LoVo (cell line): ENCODE data around the gene DPP6.

Experiments
- DNase-seq: peaks from one replicate; pipeline ENCODE4 v3.0.0-alpha.2; 2016; ENCODE audit warnings: low spot score

Gene DPP6

DNA sequence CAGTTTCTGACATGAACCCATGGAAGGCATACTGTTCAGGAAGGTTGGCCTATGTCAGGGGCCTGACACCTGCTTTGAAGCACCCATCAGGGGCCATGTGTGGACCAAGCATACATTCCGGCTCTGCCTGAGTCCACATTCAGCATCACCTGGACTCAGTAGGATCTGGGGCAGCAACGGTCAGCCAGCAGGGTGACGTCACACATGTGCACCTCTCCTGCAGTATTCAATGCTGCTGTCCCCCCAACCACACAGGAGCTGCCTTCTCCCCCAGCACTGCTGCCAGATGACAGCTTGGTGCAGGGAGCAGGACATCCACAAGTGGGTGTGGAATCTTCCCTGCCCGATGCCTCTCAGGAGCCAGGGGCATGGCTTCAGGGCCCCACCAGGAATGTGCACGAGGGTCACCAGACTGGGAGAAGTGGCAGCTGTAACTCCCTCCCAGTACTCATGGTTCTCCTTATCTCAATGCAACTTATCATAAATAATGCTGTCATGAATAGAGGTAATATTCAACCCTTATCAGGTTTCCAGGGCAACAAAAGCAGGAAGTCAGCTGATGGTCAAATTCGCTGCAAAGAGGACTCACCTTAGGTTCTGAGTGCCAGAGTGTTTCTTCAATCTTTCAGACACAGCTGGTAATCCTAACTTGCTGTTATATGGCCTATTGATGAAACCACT, 657.8 kb downstream of the DPP6 start:
- DNase-seq, result no peak

DNA sequence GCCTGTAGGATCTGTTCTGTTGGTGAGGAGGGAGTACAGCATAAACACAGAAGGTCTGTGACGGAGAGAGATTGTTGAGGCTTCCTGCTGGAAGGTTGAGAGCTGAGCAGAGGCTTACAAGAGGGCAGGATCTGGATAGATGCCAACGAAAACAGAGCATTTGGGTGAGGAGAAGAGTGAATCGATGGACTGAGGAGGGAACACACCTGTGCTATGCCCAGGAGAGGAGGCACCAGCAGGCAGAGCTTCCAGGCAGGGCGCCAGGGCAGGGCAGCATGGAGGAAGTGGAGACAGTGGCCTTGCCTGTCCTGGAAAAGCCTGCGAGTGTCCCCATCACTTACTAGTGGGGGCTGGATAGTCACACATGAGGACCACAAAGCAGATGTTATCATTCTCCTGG, 667.8 kb downstream of the DPP6 start:
- no peak for DNase-seq

DNA sequence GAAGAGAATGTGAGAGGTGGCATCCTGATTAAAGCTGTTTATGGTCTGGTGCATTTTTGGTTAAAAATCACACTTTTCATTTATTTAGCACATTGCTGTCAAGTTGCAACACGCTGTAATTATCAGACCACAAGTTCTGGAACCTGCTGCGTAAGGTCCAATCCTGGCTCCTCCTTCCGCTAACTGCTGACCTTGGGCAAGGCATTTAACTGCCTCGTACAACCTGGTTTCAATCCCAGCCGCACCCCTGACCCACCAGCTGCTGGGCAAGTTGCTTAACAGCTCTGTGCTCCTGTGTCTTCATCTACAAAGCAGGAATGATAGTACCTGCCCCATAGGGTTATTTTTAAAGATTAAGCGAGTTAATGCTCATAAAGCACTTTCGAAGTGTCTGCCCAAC, 668.9 kb downstream of the DPP6 start:
- DNase-seq, result no peak

DNA sequence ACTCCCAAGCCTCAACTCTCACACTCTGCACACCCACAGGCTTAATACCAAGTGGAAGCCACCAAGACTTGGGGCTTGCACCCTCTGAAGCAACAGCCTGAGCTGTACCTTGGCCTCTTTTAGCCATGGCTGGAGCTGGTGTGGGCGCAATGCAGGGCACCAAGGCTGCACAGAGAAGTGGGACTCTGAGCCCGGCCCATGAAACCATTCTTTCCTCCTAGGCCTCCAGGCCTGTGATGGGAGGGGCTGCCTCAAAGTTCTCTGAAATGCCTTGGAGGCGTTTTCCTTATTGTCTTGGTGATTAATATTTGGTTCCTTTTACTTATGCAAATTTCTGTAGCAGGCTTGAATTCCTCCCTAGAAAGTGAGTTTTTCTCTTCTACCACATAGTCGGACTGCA, 674.2 kb downstream of the DPP6 start:
- no peak for DNase-seq

DNA sequence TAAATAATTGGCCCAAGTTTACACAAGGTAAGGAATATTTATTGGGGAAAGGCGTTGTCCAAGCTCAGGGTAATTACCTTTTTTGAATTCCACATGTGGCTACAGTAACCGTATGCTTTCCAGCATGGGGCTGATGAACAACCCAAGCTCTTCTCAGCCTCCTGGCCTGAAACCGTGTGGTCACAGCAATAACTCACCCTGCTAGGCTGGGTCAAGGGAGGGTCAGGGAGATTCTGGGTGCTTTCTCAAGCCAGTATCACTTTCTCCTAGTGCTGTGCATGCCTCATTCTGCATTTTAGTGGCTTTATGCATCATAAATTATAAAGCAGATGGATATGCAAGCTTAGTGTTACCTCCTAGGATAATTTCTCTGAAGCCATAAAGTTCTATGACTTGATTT, 676.9 kb downstream of the DPP6 start:
- DNase-seq, result no peak

DNA sequence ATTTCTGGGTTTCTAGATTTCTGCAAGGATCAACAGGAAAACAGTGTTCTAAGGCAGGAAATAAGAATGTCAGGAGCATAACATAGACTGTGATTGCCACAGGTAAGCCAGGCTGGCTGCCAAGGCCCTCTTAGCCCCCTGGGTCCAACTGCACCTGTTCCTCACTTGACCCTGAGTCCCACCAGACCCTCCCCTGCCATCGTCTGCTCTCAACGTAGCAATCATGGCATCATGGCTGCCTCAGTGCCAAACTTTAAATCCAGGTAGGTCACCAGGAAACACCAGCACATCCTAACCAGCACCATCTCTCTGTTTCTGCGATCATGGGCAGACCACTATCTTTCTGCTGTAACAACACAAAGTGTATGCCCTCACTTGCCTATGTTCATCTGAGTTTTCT, 683.6 kb downstream of the DPP6 start:
- DNase-seq, result no peak

DNA sequence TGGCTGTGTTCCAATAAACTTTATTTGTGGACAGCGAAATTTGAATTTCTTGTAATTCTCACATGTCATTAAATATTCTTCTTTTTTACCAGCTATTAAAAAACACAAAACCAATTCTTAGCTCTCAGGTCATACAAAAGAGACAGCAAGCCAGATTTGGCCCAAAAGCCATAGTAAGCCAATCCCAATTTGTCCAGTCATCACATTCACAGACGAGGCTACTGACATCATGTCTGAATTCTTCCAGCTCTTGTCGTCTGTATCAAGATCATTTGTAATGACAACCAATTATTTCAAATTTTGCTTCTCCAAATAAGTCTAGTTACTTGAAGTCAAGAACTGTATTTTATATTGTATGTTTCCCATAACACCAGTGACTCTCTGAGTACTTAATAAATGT, 684.2 kb downstream of the DPP6 start:
- no peak for DNase-seq

DNA sequence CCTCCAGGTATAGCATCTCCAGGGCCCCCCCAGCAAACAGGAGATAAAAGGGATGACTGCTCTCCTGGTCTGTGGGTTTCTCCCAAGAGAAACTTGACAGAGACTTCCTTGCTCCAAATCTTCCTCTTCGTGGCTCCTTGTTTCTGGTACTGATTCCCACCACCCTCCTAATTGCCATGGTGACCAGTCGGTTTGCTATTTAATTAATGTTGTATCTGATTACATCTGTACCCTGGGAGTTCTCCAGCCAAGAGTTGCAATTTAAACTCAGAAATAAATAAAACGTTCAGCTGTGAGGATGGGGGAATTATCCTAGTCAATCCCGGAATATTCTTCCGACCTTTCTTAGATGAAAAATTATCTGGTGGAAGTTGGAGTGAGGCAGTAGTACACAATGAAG, 686.0 kb downstream of the DPP6 start:
- DNase-seq, result no peak

DNA sequence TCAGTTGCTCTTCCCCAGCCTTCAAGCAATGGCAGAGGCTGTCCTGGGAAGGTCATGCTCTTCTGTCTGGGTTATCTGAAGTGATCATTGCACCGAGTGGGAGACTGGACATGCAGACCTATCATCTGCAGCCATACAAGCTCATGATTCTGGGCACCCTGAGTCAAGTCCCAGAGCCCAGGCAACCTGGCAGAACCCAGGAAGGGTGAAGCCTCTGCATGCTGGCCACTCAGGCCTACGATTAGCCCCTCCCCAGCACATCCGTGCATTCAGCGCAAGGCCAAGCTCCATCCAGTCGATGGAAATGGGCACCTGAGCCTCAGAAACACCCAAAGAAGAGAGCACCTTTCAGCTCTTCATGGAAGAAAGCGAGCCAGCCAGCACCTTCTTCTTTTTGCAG, 688.9 kb downstream of the DPP6 start:
- DNase-seq, result no peak

DNA sequence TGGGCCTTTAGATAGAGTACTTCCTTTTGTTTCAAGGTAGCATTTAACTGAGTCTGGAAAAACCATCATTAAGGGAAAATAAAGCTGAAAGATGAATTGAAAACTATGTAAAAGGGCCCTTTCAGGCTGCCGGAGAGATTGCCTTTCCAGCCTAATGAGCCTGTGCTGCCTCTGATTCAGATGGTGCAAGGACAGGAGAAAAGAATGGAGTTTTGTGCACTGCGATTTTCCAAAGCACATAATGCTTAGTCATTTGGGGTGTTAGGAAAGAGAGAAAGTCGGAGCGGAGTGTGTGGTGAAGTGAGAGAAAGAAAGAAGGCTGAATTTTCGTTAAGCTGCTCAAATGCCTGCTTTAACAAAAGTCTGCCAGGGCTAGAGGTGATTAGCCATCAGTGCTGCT, 691.0 kb downstream of the DPP6 start:
- no peak for DNase-seq

DNA sequence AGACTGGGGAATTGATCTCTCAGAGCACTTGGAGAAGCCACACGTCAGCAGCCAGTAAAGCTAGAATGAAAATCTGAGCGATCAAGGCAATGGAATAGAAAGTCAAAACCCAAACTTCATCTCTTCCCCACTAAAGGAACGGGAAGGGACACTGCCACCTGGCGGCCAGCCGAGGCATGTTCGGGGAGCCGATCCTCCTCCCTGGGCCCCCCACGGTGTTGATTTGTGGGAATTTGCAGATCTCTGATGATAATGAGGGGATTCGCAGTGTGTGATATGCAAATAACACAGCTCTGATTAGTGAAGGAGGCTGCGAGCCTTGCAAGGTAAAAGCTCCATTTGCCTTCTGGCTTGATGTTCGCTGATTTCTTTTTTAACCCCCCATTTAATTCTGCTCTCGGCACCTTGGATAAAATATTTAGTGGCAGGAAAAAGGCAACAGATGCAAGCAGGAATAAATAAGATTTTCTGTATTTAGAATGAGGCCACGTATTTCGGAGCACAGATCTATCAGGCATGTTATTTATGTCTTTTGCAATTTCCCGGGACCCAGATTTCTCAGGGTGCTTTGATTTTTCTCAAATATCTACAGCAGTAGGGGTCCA, 692.2 kb downstream of the DPP6 start:
- DNase-seq, result peak; percentile 41

DNA sequence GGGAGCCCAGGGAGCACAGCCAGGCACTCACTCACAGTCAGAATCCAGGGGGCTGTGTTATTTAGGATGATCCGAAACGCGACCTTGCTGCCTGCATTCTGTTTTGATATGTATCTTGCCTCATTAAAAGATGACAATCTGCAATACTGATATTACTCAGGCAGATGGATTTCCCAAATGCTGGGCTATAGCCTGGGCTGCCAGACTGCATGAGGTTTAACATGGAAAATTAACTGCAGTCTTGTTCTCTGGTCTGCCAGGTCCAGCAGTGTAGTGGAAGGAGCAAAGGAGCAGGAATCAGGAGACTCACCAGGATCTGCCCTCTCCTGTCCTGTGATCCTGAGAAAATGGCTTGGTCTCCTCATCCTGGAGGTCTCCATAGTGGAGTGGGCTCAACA, 692.7 kb downstream of the DPP6 start:
- DNase-seq, result no peak

DNA sequence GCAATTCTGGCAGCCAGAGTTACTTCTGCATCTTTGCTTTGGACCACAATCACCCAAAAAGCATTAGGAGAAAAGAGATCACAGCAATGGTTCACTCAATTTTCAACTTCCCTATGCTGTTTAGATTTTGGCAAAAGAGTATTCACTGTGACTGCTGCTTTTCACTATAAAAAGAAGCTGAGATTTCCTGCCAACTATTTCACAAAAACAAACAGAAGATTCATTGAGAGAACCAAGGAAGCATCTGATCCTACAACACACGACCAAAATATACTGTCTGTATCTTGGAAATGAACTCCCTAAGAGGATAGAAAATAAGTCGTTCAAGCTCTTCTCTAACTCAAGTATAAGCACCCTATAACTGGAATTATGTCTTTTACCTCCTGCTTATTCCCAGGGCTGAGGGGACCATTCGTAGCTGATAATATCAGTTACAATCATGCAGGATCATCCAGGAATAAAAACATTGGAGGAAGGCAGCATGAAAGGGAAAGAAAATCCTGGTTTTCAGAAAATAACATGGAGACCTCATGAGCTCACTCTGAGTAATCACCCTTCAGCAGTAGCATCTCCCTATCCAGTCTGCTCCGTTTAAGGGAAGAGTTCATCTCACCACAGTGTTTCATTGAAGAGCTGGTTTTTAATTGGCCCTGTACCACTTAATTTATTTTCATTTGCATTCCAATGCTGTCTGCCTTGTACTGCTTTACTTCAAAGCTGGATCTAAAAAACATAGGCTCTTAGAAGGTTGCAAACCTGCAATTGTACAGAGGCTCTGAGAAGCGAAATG, 694.6 kb downstream of the DPP6 start:
- no peak for DNase-seq

DNA sequence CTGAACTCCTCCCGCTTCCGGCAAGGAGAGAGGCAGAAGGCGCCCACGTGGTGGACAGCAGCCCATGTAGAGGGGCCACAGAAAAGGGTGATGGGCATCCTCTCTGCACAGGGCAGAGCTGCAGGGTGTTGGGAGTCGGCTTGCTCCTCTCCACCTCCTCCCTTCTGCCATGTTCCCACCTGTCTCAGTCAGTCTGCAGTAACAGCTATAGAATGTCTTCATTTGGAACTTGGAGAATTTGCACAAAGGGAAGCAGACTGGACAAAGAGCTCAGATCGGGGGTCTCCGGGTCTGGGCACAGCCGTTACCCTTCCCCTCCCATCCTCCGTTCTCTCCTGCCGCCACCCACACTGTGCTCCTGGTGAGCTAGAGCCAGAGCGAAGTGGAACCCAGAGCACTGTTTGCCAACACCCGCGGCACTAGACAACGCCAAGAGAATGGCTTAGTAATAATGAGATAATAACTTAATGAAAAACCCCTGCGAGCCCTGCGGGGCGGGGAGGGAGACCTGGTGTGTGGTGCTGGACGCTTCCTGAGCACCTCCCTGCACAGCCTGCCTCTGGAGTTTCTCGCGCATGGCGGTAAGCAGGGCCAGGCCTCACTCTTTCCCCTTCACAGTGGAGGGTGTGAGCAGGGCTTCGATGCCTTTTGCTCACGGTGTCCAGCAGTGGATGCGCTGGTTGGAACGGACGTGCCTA, 696.0 kb downstream of the DPP6 start:
- DNase-seq, result no peak

DNA sequence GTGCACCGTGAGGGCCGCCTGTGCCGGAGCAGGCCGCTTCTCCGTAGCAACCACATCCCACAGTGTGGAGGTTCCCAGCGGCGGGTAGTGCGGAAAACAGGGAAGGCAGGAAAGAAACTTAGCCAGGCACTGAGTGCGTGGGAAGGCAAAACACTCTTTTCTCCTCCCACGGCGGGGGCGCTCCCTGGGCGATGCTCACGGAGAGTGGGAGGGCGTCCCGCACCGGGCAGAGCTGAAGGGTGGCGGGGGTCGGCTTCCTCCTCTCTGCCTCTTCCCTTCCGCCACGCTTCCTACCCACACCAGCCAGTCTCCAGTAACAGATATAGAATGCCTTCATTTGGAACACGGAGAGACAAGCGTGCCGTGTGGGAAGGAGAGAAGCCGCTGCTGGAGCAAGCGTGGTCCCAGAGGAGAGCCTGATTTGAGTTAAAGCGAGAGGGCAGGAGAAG, 698.2 kb downstream of the DPP6 start:
- DNase-seq, result no peak

DNA sequence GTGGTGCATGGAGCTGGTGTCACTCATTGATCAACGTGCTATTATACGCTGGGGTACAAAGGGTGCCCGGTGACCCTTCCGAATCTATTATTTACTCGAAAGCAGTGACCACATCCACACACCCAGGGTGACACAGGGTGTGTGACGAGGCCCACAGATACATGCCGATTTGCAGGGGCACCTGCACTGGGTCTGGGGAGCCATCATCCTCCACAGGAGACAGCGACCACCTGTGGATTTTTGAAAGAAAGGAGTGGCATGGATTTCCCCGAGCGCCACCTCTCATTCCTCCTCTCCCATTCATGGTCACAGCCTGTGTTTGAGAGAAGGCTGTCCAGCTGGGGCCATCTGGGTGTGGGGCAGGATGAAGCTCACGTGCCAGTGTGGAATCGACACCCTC, 701.0 kb downstream of the DPP6 start:
- no peak for DNase-seq

DNA sequence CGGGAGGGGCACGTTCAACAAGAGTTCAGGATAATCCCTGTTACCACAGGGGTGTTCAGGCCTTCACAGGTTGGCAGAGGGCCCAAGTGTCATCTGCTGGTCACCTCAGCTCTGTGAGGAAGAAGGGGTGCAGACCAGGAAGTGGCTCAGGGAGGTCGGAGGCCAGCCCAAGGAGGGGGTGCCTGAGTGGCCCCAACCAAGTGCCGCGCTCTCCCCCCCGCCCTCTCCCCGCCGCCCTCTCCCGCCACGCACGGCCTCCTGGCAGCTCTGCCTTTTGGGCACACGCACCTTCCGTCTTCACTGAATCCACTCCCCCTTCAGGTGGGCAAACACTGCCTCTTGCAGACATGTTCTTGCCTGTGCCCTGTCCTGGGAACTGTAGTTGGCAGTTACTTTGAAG, 705.6 kb downstream of the DPP6 start:
- no peak for DNase-seq

DNA sequence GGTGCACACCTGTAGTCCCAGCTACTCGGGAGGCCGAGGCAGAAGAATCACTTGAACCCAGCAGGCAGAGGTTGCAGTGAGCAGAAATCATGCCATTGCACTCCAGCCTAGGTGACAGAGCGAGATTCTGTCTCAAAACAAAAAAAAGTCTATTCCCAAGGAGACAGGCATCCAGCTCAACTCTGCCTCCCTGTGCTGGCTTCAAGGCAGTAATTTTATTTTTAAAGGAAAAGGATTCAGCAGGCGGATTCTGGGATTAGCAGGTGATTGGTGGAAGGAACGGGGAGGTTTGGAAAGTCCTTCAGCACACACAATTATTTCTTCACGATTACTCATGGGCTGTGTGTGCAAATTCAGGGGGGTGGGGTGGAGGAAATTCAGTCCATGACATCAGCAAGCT, 707.8 kb downstream of the DPP6 start:
- no peak for DNase-seq

DNA sequence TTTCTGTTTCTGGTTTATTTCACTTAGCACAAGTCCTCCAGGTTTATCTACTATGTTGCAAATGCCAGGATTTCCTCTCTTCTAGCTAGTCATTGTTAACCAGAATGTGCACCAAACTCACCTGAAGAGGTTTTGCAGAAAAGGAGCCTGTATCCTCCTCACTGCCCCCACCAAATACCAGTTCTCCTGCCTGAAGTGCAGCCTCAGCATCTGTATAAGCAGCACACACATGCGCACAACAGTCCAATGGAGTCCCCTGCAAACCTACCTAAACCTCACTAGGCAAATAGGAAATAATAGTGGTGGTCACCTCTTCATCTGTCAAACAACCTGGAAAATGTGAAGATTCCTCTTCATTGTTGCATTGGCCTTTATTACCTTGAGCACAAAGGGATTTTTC, 712.9 kb downstream of the DPP6 start:
- no peak for DNase-seq

DNA sequence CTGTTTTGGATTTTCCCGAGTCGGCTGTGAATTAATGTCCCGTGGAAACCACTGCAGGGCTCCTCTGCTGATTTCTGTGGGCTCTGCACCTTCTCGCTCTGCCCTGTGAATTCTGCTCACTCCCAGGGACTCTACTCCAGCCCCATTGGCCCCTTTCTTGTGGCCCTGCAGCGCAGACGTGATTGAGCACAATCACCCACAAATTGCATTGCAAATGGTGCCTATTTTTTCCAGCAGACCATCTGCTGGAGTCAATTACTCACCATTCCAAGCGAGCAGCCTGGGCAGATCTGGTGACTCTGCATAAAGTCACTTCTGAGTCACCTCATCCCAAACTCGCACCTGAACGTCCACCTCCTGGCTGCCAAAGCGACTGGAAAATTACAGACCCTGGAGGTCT, 714.9 kb downstream of the DPP6 start:
- DNase-seq, result no peak

DNA sequence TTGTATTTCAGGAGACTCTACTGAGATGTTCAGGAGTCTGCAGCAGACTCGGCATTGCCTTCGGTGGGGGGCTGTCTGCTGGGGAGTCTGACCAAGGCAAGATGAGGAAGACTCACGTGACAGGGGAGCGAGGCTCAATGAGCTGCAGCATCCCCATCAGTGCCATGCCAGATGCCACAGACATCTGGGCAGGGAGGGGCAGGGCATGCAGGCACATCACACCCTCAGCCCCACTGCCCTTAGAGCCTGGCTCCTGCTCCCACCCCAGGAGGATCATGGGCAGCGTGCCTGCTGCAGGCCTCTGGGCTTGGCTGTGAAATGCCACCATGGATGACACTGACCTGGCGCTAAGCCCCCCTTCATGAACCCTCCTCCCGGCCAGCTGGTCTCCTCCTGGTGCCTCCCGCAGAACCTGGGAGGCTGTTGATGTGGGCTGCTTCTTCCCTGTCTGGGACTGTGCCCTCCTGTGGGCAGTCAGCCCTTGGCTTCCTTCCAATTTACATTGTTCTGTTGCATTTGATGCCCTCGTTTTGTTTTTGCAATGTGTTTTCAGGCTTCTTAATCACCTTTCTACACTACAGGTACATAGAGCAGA, 715.7 kb downstream of the DPP6 start:
- DNase-seq, result no peak

DNA sequence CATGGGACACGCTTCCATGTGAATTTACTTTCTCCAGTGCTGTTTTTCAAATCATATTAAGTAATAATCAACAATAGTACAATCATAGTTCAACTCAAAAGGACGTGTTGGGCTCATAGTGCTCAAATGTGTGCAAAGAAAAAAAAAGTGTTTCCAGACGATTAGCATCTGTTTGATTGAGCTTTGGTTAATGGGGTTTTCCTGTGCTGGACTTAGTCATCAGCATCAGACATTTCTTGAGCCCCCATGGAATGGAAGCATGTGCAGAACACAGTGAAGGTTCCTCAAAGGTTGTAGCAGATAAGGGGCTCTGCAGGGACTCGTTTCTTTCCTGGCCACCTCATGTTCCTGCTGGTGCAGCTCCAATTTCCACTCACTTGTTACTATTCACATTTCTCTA, 716.8 kb downstream of the DPP6 start:
- no peak for DNase-seq
